Measurements from ENCODE around the gene MRPL3. TPM values are rescaled to one million over a fixed set of nuclear protein-coding genes. Genes with fewer than 3 reads are reported as not detected.

MRPL3 gene
- 58.1 and 106 TPM in 2 replicates for total RNA-seq

DNA sequence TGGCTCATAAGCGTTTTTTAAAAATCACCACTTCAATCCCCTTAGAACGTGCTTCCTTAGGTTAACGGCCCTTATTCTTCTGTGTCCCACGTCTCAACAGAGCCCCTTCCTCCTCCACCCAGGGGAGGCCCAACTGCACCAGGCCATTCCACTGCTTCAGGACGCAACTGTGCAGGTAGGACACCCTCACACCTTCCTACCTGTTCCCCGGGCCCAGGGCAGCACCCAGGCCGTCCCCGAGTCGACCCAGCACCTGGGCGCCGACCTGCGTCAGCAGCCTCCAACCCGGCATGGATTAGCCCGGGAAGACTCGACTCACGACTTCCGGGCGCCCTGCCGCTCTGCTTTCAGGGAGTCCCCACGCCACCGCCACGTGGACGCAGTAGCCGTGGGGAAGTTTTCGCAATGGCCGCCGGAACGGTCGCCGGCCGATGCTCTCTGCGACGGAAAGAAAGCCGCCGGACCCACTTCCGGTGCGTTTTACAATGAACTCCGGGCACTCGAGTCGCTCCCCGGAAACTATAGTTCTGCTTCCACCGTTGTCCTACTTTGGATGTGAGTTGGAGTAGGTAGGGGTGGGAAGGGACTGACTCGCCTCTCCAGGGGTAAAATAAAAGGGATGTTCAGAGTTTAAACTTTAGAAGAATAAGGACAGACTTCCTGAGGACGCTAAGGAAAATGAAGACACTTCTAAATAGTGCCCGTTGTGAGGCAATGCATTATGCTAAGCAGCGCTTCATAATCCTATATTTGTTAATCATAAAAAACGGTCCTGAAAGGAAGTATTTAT, at the start of gene MRPL3:
TSS of gene MRPL3 (minus strand) at position 442 of the 790 bp plus-strand sequence. CDS start at position 292, 150 bp downstream.

Small RNAs within 50 kb of the gene (small RNA-seq; reads per million reads assigned to genes)
- gene AC107027.2 (not detected), gene SNORA58 (88.7 reads per million, percentile 98 among the genes with 10 or more reads in this experiment)

Other genes starting within 250 kb of the MRPL3 start
- 10.6 and 11.2 TPM in 2 replicates for gene NUDT16, start 121.2 kb downstream of the MRPL3 start, total RNA-seq

Data from placental epithelial cell (primary cell).